HG03354 (cell line): Measurements from ENCODE around the gene FAM120C.

ENCODE experiments used
- ATAC-seq: cut with Tn5 transposase; IDR thresholded peaks from one replicate; pipeline ENCODE4 v1.9.1; 2021; ENCODE audit warnings: mild to moderate bottlenecking; ENCODE audit not compliant: unreplicated experiment, poor library complexity, severe bottlenecking

Gene FAM120C

DNA sequence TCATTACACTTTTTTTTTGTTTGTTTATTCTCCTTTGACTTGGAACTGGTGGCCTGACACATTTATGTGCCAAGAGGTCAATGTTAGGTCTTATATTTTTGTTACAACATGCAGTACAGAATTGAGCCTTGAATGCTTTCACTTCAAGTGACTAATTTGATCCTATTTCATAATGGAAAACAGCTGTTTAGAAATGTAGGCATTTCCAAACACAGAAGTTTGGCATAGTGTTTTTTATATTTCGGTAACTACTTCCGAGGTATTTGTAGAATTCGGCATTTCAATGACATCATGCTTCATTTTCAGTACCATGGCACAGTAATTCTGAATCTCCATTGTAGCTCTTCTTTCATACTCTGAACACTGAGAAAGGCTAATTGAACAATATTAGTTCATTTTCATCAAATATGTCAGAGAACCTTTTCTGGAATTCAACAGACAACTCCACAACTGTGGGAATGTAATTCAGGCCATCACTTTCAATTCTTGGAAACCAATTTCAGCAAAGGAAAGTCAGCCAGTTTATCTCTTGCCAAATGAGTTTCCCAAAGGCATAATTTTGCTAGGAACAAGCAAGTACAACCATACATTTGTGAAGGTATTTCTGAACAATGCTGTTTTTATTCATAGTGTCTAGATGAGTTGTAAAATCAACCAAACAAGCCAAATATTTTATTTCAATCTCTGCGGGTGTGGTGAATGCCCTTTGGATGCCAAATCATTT, 11.4 kb downstream of the FAM120C start:
- no peak for ATAC-seq

DNA sequence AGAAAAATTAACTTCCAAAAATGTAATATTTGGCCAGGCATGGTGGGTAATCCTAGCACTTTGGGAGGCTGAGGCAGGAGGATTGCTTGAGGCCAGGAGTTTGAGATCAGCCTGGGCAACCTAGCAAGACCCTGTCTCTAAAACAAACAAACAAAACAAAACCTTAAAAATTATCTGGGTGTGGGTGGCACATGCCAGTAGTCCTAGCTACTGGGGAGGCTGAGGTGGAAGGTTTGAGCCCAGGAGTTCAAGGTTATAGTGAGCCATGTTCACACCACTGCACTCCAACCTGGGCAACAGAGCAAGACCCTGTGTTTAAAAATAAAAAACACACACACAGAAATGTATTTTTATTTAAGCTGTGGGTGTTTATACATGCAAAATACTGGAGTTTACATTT, 12.0 kb downstream of the FAM120C start:
- ATAC-seq, result no peak

DNA sequence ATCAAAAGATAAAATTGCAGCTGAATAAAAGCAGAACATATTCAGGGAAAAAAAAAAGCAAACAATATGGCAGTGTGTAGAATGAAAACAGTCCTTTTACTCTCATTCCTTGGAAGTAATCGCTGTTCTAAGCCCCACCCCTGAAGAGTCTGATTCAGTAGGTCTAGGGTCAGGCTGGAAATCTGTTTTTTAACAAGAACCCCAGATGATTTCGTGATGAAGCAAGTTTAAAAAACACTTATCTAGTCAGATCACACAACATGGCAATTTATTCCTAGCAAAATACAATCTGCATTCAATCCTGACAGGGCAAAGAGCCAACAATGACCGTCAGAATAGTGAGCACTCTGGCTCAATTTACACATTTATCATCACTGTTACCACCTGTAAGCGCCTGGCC, 16.1 kb downstream of the FAM120C start:
- no peak for ATAC-seq

DNA sequence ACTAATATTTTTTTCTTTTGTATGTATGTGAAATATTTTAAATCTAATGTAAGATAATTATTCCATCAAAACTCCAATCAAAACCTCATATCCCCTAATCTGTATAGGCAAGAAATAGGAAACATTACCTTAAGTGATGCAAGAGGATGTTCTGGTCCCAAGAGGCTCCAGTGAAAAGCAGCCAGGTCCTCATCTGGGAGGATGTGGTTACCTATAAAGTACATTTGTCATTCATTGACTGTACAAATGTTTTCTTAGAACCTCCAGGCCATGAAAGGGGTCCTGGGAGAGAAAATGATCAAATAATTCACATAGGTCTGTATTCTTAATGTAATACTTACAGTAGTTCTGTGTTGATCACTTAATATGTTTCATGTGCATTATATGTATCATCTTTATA, 25.5 kb downstream of the FAM120C start:
- ATAC-seq, result no peak

DNA sequence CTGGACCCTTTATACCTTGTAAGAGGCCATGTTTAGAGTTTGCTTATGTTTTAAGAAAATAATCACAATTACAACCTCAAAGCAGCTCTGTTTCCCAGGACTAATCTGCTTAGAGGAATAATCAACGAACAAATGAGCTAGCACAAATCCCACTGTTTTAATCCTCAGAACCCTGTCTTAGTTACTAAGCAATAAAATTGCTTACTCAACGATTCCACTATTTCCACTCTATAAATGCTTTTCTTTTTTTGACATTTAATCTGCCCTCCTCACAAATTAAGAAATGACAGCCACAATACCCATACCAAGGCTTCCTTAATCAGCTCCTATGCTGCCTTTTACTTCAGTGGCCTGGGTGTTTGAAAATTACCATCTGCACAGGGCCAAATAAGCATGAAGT, 48.8 kb downstream of the FAM120C start:
- no peak for ATAC-seq

DNA sequence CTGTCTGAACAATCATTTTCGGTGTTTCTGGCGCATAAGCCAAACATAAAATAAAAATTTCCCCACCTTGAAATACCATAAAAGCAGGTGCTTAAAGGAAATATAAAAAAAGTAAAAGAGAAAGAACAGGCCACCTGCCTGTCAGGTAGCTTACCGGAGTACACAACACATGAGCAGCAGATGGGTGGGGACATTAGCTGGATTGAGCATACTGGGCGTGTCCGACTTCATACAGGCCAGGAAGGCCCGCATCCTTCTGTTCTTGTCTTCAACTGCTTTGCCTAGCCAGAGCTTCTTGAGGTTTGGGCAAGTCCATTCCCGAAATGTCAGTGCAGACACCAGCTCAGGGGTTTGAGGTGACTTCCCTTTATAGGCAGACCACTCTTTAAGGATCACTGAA, 66.7 kb downstream of the FAM120C start:
- ATAC-seq, result no peak

DNA sequence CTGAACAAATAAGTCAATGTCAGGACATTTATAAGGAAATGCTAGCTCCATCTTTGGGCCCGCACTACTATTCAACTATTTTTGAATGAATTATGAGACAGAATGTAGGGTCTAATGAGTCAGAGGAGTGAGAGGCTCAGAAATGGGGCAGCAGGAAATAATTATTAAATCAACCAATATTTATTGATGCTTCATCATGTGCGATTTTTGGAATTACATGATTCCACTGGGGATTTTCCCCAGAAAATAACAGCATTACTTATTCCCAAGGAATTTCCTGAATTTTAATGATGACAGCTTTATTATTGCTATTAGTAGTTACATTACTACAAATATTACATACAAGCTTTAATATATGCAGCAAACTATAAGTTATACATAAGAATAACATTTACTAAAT, 89.5 kb downstream of the FAM120C start:
- ATAC-seq, result no peak

DNA sequence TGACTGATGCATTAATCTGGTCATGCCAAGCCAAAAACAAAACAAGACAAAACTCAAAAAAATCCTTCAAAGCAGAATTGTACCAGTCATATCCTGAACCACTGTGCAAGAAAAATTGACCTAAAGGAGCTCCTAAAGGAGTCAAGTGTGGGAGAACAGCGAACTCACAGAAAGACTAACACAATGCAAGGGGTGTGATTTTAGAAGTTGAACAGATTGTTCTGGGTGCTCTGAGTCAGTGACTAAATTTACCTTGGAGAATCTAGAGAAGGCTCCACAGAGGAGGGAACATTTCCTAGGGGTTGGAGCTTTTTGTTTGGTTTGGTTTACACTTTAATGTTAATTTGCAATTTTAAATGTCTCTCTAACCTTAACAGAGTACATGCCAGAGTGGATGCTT, 89.9 kb downstream of the FAM120C start:
- ATAC-seq, result no peak

DNA sequence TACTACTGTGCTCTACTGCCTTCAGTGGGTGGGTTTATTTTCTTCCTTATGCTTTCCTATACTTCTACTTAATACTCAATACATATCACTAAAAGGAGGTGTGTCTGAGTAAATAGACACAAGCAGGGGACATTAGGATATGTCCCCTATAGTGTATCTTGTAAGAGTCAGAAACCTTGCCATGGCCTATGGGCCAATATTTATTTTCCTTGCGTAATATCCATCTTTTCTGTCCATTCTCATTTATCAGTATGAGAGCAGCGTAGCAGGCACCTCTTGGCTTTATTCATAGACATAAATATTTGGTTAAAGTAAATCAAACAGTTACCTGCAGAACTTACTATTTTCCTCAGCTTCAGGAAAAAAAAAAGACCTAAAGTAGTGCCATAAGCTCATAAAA, 92.2 kb downstream of the FAM120C start:
- no peak for ATAC-seq

DNA sequence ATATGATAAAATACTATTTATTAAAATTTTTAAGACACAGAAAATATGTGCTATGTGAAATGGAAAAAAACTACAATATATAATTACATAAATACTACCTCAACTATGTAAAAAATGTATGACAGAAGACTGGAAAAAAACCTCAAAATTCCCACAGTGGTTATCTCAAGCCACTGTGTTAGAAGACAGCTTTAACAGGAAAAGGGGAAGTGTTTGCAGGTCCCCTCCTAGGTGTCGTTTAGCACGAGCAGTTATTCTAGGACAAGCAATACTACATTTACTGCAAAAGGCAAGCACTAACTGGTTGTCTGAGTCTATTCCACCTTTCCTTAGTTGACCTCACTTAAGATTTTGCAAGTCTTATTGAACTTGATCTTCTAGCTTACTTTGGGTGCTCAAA, 93.9 kb downstream of the FAM120C start:
- no peak for ATAC-seq

DNA sequence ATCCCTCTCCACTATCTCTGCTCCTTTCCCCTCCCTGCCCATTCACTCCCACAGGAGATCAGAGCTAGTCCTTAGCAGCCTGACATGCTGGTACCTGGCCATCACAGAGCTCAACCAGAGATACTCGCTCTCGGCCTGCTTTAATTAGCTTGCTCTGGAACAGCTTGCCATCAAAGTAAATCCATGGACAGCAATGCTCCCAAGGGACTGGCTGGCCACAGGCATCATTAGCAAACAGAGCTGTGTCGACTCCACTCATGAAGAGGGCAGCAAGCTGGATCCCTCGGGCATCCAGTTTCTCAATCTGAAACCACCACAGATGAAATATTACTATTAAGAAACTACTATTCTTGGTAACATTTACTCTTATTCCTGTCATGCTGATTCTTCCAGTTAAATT, 95.4 kb downstream of the FAM120C start:
- no peak for ATAC-seq

DNA sequence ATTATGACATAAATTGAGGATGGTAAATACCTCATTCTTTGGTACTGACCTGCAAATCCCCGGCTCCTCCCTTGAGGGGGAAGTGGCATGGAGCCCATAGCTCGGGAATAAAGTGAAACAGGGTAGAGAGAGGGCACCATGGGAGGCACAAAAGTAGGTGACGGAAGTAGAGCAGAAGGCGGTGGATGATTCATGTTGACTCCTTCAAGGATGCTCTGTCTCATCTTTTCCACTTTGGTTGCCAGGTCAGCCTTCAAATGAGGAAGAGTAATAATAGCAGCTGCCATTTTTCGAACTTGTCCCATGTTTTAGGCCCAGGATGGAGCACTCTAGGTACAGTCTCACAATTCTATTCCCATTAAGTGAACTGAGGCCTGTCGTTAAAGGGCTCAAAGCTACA, 97.4 kb downstream of the FAM120C start:
- ATAC-seq, result no peak

DNA sequence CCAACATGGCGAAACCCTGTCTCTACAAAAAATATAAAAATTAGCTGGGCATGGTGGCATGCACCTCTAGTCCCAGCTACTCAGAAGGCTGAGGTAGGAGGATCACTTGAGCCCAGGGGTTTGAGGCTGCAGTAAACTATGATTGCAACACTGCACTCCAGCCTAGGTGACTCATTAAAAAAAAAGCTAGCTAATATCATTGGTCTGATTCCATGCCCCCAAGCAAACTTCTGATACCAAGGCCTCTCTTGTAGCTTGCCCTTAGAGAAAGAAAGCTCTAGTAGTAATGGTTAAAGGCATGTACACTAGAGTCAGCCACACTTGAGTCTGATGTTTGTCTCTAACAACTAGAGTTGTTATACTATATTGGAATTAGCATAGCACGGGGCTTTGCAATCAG, 106.2 kb downstream of the FAM120C start:
- no peak for ATAC-seq

DNA sequence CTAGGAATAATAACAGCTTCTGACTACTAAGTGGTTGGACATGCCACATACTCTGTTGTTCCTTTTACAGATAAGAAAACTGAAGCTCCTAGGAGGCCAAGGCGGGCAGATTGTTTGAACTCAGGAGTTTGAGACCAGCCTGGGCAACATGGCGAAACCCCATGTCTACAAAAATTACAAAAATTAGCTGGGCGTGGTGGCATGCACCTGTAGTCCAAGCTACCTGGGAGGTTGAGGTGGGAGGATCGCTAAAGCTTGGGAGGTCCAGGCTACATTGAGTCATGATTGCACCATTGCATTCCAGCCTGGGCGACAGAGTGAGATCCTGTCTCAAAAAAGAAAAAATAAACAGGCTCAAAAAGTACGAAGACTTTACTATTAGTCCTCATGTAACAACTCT, 108.2 kb downstream of the FAM120C start:
- ATAC-seq, result no peak

DNA sequence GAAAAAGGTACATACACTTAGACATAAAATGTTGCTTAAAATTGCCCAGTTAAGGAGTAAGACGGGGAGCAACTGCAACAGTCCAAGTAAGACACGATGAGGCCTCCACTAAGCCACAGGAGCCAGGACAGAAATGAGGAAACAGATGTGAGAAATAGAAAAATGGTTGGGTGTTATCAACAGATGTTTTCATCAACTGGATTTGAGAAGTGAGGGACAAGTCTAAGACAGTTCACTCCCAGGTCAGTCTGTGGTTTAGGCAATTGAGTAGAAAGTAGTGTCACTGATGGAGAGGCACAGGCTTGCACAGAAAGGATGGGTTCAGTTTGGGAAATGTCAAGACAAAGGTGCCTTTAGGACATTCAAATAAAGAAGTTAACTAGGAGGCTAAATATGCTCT, 115.3 kb downstream of the FAM120C start:
- ATAC-seq, result no peak

DNA sequence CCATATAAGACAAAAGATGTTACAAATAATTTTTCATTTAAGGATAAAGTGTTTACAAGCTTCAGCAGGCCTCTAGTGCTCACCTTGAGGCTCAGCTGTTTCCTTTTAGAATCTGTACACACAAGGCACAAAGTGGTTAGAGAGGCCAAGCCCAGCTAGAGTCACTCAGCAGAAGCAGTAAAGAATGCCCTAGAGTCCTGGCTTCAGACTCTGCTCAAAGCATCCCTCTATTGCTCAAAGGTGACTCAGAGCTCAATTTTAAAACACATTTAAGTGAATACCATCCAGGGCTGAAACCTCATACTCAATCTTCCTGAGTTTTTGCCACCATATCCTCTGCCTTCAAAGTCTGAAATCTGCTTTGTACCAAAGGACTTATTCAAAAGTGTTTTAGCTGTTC, 116.2 kb downstream of the FAM120C start:
- ATAC-seq, result no peak

DNA sequence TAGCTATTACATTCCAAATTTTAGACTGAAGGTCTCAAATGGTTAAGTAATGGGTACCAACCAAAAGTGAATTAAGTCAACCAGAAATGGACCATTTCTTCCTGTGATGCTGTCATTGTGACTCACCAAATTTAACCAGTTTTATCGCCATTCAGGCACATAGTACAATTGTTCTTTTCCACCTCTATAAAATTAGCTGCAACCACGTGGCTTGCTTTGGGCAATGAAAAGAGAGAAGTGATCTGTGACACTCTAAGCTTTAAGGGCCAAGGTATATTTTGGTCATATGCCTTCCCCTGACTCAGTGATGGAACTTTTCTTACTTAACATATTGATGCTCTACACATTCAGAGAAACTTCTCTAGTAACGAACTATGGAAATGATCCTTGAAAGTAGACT, 118.5 kb downstream of the FAM120C start:
- ATAC-seq, result no peak

DNA sequence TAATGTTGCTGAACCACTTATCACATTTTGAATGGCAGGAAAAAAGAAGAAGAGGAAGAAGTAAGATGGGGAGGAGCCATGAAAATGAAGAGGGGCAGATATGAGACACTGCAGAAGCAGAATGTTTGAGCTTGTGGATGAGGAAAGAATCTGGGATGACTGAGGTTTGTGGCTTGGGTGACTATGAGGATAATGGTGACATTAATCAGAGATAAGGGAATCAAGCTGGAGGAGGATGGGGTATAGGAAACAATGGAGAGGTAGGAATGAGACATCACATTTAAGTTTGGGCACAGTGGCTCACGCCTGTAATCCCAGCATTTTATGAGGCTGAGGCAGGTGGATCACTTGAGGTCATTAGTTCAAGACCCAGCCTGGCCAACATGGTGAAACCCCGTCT, 119.7 kb downstream of the FAM120C start:
- no peak for ATAC-seq

DNA sequence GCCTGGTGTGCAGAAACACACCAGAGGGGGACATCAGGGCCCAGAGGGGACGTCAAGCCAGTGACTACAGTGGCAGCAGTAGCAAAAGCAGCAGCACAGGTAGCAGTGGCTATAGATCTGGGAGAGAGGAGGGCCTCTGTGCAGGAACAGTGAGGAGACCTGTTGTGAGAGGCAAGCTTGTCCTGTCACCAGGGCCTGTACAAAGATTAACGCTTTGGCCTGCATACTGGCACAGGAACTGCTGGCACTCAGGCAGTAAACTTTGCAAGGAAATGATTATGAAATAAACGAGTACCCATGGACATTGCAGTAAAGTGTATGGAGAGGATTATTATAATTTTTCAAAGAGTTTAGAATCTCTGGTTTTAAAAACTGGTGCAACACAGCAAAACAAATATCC, 133.3 kb downstream of the FAM120C start:
- ATAC-seq, result no peak

DNA sequence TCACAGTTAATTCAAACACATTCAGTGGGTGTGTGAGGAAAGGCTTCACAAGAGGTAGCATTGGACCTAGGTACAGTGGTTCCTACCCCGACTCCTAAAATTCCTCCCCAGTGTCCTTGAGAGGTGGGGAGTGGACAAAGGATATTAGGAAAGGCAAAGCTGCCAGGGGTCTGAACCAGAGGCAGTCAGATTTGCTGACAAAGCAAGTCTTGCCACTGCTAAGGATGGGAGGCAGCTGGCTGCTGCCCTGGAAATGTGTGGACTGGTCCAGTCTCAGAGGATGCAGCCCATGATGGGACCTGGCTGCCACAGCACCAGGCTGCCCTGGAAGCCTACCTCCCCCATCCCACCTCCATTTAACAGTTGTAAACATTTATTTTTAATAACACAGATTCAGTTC, 134.6 kb downstream of the FAM120C start:
- ATAC-seq, result no peak

DNA sequence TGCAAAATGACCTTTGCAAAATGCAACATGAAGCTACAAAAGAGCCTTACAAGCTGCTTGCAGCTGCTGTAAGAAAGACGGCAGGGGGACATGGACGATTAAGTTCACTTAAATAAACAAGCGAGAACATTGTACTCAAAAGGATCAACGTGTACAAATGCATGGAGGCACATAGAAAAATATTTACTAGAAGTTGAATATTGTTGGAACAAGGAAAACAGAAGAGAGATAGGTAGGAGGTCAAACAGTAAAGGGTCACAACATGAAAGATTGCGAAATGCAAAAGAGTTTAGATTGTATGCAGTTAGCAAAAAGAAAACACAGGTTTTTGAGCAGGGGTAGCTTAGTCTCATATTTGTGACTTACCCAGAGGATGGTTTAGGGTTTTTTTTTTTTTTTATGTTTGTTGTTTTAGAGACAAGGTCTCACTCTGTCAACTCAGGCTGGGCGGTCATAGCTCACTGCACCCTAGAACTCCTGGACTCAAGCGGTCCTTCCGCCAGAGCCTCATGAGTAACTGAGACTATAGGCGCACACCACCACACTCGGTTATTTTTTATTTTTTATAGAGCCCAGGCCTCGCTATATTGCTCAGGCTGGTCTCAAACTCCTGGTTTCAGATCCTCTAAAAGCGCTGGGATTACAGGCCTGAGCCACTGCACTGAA, 137.4 kb downstream of the FAM120C start:
- no peak for ATAC-seq

DNA sequence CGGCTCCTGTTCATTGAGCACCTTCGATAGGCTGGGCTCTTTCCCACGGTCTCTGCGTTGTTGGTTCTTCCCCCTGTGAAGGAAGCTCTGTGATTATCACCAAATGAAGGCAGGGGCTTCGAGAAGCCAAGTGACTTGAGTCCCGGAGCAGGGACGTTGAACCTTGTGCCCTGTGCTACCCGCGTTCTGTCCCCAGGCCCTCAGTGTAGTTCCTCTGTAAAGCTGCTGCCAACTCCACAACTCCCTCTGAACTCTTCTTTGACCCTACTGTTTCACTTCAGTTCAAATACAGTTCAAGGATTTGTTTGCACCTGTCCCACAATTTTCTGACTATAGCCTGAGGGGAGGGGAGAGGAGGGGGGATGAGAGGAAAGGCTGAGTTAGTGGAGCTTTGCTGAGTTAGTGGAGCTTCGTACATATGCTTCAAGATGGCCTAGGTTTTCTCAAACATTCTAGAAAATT, 138.1 kb downstream of the FAM120C start:
- ATAC-seq, result no peak
